G401 (cell line): ENCODE results near the gene SLC33A1. TPM values are rescaled to one million over a fixed set of nuclear protein-coding genes. Genes with fewer than 3 reads are reported as not detected.
"Not testable (repeated sequence)": the region's sequence is repeated elsewhere in the genome, so short reads cannot be mapped to it uniquely, and the experiment has no call there.

ENCODE experiments used
- DNase-seq: peaks from one replicate; pipeline ENCODE4 v3.0.0-alpha.2; 2015; ENCODE audit warnings: low spot score
- in situ Hi-C: cut with HindIII; loops from 2 replicates; pipeline ENCODE4 v1.10.0; 2016; ENCODE audit warnings: low sequenced_read_pairs, mixed read lengths
- total RNA-seq: library from RNA; depleted of rRNA; stranded (reverse); fragments of >200 nt; shearing (Covaris generic); gene quantifications from 2 replicates; pipeline ENCODE4 v1.2.3, GENCODE V29; 2014; rRNA removed

The SLC33A1 gene
- total RNA-seq = 19.7 TPM in 2 replicates

GRCh38 chr3:155854141-155854940, at the start of gene SLC33A1:
SLC33A1 (minus strand) TSS chr3:155854427; CDS start chr3:155853997, 430 bp downstream.
- DNase-seq = peak; percentile 99
- in situ Hi-C loops = no loop called here

GRCh38 chr3:155895379-155895900, 41.2 kb upstream of the SLC33A1 start:
- DNase-seq = no peak
- in situ Hi-C loops = loop anchor here (5.0 kb wide), 1 partner anchor 68 kb away; no protein-coding TSS in a partner anchor

- in situ Hi-C loops = no loop called here
- no peak for DNase-seq
Observed at GRCh38 chr3:155891321-155891720, 37.1 kb upstream of the SLC33A1 start.

GRCh38 chr3:155890671-155891190, 36.5 kb upstream of the SLC33A1 start:
- DNase-seq = no peak
- in situ Hi-C loops = no loop called here

- in situ Hi-C loops = no loop called here
- peak; percentile 32 for DNase-seq
Observed at GRCh38 chr3:155889952-155890351, 35.7 kb upstream of the SLC33A1 start.

GRCh38 chr3:155889212-155889611, 35.0 kb upstream of the SLC33A1 start:
- DNase-seq = no peak
- in situ Hi-C loops = no loop called here

- no peak for DNase-seq
- in situ Hi-C loops = no loop called here
Observed at GRCh38 chr3:155886915-155887314, 32.7 kb upstream of the SLC33A1 start.

GRCh38 chr3:155886348-155886747, 32.1 kb upstream of the SLC33A1 start:
- DNase-seq, in situ Hi-C loops: not testable (repeated sequence)

- DNase-seq = no peak
- in situ Hi-C loops = no loop called here
Observed at GRCh38 chr3:155885292-155885691, 31.1 kb upstream of the SLC33A1 start.

- in situ Hi-C loops = no loop called here
- DNase-seq = no peak
Observed at GRCh38 chr3:155884292-155884691, 30.1 kb upstream of the SLC33A1 start.

GRCh38 chr3:155880286-155880685, 26.1 kb upstream of the SLC33A1 start:
- DNase-seq = no peak
- in situ Hi-C loops = no loop called here

- DNase-seq = no peak
- in situ Hi-C loops = no loop called here
Observed at GRCh38 chr3:155876503-155876902, 22.3 kb upstream of the SLC33A1 start.

GRCh38 chr3:155876037-155876436, 21.8 kb upstream of the SLC33A1 start:
- in situ Hi-C loops = no loop called here
- DNase-seq = peak; percentile 65

GRCh38 chr3:155872904-155873646, 18.8 kb upstream of the SLC33A1 start:
- in situ Hi-C loops = no loop called here

GRCh38 chr3:155871746-155872158, 17.5 kb upstream of the SLC33A1 start:
- peak; percentile 26 for DNase-seq
- in situ Hi-C loops = no loop called here

More at GRCh38 chr3:155872904-155873646, 18.8 kb upstream of the SLC33A1 start:
- DNase-seq = no peak

- DNase-seq = peak; percentile 44
- in situ Hi-C loops = no loop called here
Observed at GRCh38 chr3:155870945-155871745, 16.9 kb upstream of the SLC33A1 start.

GRCh38 chr3:155870133-155870944, 16.1 kb upstream of the SLC33A1 start, which contains the start of gene GMPS:
GMPS (plus strand) TSS chr3:155870650; CDS start chr3:155870871, 221 bp downstream.
- DNase-seq = peak; percentile 95
- in situ Hi-C loops = no loop called here

GRCh38 chr3:155869691-155870090, 15.5 kb upstream of the SLC33A1 start:
- DNase-seq = no peak
- in situ Hi-C loops = no loop called here
